Pons (tissue), 1 donor: ENCODE data around the gene DPP6.
A peak's percentile ranks its signal among the peaks of the same experiment; 100 is the strongest.

ENCODE experiments used
- DNase-seq: peaks from one replicate; pipeline ENCODE4 v3.0.0-alpha.2; 2016; ENCODE audit warnings: low spot score

The DPP6 gene

DNA sequence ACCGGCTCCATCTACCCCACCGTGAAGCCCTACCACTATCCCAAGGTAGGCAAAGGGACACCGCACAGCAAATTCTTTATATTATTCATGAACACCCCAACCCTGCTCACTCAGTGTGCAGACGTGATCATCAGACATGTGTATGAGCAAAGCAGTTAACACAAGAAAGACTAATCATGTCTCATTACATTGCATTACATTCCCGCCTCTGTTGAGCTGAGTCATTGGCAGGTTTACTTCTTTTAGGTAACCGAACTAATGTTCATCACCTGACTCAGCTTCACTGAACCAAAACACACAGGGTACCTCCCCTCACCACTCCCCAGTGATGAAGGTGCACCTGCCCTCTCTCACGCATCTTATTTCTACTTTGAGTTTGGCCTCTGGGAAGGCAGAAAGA is 717.3 kb downstream of the DPP6 start:
- no peak for DNase-seq

- no peak for DNase-seq
Observed at GRCh38 chr7:154770361-154770760, 718.2 kb downstream of the DPP6 start.

DNA sequence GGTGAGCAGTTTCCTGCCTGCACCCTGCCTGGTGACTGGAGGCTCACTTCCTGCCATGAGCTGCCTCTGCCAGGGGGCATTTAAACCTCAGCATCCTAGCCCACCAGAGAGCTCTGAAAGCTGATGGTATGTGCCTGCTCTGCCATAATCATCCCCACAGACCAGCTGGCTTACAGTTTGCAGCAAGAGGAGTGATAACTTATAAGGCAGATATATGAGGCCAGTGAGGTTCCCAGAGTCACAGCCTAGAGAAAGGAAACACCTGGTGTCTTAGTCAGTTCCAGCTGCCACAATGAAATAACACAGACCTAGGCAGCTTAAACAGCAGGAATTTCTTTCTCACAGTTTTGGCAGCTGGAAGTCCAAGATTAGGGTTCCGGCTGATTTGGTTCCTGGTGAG is 718.8 kb downstream of the DPP6 start:
- no peak for DNase-seq

- DNase-seq, result no peak
Observed at GRCh38 chr7:154774303-154774969, 722.2 kb downstream of the DPP6 start.

DNA sequence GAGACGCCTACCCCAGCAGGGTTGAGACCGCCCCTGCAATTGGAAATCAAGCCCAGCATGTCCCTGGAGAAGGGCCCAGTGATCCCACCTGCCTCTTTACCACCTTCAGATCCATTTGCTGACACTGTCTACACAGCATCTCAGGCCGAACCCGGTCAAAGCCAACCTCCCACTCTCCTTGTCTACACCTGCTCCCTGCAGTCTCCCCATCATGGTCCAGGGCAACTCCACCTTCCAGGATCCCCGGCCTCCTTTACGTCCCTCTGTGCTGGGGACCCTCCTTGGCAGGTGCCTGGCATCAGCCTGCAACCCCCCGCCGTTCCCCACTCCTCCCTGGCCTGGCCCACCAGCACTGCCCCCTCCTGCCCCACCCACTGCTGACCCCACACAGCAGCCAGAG is 723.5 kb downstream of the DPP6 start:
- no peak for DNase-seq

DNA sequence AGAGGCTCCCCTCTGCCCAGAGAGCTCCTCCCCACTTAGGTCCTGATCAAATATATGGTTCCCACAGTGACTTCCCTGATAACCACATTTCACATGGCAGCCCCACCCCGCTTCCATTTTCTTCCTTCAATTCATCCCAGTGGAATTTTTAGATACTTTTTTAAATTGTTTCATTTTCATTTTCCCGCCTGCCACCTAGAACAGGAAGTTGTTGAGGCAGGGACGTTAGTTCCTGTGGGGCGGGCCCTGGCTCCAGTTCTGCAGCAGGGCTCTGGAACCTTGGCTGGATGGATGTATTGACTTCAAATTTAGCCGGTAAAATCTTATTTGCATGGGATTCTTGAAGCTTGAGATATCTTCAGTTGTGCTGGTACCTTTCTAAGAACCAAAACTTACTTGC is 724.2 kb downstream of the DPP6 start:
- no peak for DNase-seq

DNA sequence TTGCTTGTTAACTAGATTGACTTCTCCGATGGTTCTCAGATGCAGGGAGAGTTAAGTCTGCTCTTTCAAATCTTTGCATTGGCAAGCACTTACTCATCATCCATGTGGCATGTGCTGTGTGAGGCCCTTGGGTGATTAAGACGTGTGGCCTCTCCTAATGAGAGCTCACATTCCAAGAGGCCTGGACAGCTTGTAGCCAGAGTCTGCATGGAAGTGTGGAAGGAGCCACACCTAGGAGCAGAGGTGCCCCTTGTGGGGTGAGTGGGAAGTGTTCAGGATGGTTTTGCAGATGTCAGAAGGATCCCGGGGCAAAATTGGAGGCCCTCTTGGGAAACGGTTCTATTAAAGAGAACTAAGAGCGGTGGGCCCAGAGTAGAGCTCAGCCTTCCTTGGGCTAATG is 724.8 kb downstream of the DPP6 start:
- no peak for DNase-seq

DNA sequence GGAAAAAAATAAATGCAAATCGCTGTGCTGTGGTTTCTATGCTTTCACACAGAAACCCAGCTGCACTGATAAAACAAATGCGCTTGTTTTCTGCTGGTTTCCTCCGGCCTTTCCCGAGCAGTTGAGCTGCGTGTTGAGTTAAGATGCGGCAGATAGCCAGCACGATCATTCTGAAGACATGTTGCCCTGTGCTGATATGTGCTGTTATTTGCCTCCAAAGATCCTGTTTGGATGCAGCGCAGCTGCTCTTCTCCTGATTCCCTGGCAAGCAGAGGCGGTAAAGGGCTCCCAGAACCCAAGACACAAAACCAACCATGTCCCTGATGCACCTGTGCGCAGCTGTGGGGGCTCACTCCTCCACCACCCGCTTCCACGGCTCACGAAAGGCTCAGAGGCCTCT is 725.3 kb downstream of the DPP6 start:
- DNase-seq, result peak; percentile 87

- DNase-seq, result peak; percentile 52
Observed at GRCh38 chr7:154777908-154778307, 725.7 kb downstream of the DPP6 start.

- peak; percentile 96 for DNase-seq
Observed at GRCh38 chr7:154781369-154782303, 729.4 kb downstream of the DPP6 start.

- DNase-seq, result peak; percentile 51
Observed at GRCh38 chr7:154783281-154783909, 731.2 kb downstream of the DPP6 start.

DNA sequence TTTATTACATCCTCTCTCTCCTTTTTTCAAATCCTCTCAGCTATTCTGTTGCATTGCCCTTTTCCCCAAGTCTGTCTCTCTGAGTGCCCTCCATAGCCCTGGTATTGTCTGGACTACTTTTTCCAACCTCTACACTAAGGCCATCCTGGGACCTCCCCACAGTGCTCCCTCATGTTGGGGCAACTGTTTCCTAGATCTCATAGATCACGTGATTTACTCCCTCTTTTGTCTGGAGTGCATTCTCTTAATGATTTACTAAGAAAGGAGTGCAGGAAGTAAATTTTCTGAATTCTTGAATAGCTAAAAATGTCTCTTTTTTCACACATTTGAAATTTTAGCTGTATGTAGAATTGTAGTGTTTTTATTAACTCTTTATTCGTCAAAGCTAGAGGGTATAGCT is 733.7 kb downstream of the DPP6 start:
- no peak for DNase-seq

GRCh38 chr7:154789404-154789803 is 737.2 kb downstream of the DPP6 start:
- DNase-seq, result peak; percentile 87

GRCh38 chr7:154791611-154792010 is 739.4 kb downstream of the DPP6 start:
- DNase-seq, result no peak

DNA sequence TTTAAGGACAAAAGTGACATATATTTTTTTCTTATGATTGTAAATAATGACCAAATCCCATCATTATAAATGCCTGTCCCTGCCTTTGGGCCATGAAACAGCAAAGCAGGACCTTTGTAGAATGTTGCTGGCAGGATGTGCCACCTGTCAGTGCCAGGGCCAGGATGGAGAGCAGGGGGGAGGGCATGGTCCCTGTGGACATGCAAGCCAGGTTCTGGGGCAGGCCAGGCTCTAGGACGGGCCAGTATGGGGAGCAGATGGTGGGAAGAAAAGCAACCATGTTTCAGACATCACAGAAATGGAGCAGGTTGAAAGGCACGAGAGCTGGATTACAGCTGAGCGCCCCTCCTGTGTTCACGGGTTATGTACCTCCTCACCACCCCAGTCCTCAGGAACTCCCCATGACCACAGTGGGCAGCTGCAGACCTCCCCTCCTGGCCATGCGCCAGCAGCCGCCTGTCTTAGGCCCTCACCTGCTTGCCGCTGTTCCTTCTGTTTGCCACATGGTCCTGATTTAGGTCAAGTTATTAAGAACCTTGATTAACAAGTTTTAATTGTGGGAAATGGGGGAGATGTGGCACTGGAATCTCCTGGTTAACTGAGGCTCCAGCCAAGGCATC is 740.3 kb downstream of the DPP6 start:
- DNase-seq, result no peak

GRCh38 chr7:154794147-154794780 is 742.1 kb downstream of the DPP6 start:
- no peak for DNase-seq

GRCh38 chr7:154795014-154795413 is 742.8 kb downstream of the DPP6 start:
- no peak for DNase-seq

DNA sequence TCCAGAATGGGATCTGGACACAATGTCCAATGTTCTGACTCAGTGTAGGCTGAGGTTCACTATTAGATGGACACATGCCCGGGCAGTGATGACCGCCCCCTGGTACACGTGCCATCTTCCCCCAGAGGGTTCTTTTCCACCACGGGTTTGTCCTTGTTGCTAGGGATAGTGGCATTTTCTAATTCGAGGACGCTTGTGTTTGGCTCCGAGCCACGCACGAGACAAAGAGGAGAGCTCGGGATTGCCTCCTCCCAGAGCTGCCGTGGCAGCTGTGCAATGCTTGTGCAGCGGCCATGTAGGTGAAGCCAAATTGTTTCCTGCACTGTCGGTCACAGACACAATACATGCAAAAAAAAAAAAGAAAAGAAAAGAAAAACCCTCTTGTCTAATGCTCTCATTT is 743.2 kb downstream of the DPP6 start:
- DNase-seq, result no peak

GRCh38 chr7:154804449-154804848 is 752.3 kb downstream of the DPP6 start:
- no peak for DNase-seq

- DNase-seq, result no peak
Observed at GRCh38 chr7:154812027-154812426, 759.8 kb downstream of the DPP6 start.

GRCh38 chr7:154817224-154817896 is 765.2 kb downstream of the DPP6 start:
- DNase-seq, result no peak
